ENCODE results near the gene CLMP. TPM values are rescaled to one million over a fixed set of nuclear protein-coding genes. Genes with fewer than 3 reads are reported as not detected.

CLMP gene
- total RNA-seq, 4 donors from 2014 or later = 169 to 215 (median 197) TPM

DNA sequence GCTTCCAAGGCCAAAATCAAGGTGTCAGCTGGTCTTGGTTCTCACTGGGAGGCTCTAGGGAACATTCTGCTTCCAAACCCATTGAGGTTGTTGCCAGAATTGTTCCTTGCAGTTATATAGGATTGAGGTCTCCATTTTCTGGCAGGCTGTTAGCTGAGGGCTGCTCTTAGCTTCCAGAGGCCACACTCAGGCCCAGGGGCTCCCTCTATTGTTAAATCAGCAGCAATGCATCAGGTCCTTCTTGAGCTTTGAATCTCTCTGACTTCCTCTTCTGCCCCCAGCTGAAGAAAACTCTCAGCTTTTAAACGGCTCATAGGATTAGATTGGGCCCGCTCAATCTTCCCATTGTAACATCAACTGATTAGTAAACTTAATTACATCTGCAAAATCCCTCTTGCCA lies 174.1 kb downstream of the CLMP start:
- Histone ChIP-seq H3K27ac (replicated peaks in 1 of 4) (no peak overlapping the region), H3K36me3 (no peaks in the 10 kb centered on the region), H3K4me3 (no peak overlapping the region), H3K4me1 (peaks cover 0 to 5% (median 4%) of the 10 kb centered on the region in 4 donors), H3K27me3 (peaks cover 0 to 20% (median 0%) of the 10 kb centered on the region in 4 donors), H3K9me3 (no peaks in the 10 kb centered on the region)
- intact Hi-C loops (cut with DNase I) = loop anchor here (5.0 kb wide), 1 partner anchor 109 kb away; no protein-coding TSS in a partner anchor
- no peak for DNase-seq (ENCODE audit: extremely low spot score)
- WGBS = 69% methylated on average over 2 of the region's 2 CpGs
- TF ChIP-seq, protein P1, sequence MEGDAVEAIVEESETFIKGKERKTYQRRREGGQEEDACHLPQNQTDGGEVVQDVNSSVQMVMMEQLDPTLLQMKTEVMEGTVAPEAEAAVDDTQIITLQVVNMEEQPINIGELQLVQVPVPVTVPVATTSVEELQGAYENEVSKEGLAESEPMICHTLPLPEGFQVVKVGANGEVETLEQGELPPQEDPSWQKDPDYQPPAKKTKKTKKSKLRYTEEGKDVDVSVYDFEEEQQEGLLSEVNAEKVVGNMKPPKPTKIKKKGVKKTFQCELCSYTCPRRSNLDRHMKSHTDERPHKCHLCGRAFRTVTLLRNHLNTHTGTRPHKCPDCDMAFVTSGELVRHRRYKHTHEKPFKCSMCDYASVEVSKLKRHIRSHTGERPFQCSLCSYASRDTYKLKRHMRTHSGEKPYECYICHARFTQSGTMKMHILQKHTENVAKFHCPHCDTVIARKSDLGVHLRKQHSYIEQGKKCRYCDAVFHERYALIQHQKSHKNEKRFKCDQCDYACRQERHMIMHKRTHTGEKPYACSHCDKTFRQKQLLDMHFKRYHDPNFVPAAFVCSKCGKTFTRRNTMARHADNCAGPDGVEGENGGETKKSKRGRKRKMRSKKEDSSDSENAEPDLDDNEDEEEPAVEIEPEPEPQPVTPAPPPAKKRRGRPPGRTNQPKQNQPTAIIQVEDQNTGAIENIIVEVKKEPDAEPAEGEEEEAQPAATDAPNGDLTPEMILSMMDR (IDR thresholded peaks at IDR 0.05) = peak; percentile 14 to 56 (median 24)
- TF ChIP-seq POLR2A (IDR thresholded peaks at IDR 0.05; ENCODE audit: low read depth) = no peak
- TF ChIP-seq POLR2AphosphoS5 (IDR thresholded peaks at IDR 0.05) = no peak

Small RNA genes lying within 50 kb of the gene (small RNA-seq; reads per million reads assigned to genes)
- gene RPL31P47 (0 reads per million in 3 donors), gene SNORD14C (0 reads per million in 3 donors), gene SNORD14D (0 reads per million in 3 donors), gene SNORD14E (101 to 175 (median 108) reads per million in 3 donors)

Other genes with a start within 250 kb of the CLMP start
- not detected for gene BSX, start 213.4 kb downstream of the CLMP start, total RNA-seq
- gene HSPA8, start 133.1 kb downstream of the CLMP start, total RNA-seq = 1,000 to 10,000 TPM in 3 of 4 donors, 100 to 1,000 TPM in 1; 982 to 1,379 (median 1,192) TPM
- gene GRAMD1B, start 235.0 kb upstream of the CLMP start, total RNA-seq = 1 to 10 TPM; 2.2 to 4.0 (median 3.5) TPM

Measured in esophagus muscularis mucosa (tissue), 4 donors.